Ovary (tissue), 9 donors: ENCODE results near the gene CSTPP1. TPM values are rescaled to one million over a fixed set of nuclear protein-coding genes. Genes with fewer than 3 reads are reported as not detected.
"Not testable (repeated sequence)": the region's sequence is repeated elsewhere in the genome, so short reads cannot be mapped to it uniquely, and the experiment has no call there.

Source experiments
- DNase-seq, 5 donors: peaks; one replicate each; pipeline ENCODE4 v3.0.0-alpha.2; 2019 to 2020
- H3K27ac ChIP-seq, 2 donors: fragments of 200-600 bp; one replicate each; pipeline versions ENCODE4 v1.5.1 to v1.8.0; 2019 to 2022
- H3K27me3 ChIP-seq: fragments of 200-600 bp; one replicate; pipeline ENCODE4 v1.8.0; 2022
- H3K36me3 ChIP-seq: fragments of 200-600 bp; sonication (generic); one replicate; pipeline ENCODE4 v1.5.1; 2019
- H3K4me1 ChIP-seq: one replicate; pipeline ENCODE4 v1.8.1; 2013; ENCODE audit warnings: mild to moderate bottlenecking, moderate library complexity; ENCODE audit not compliant: insufficient read depth
- H3K4me3 ChIP-seq: fragments of 200-600 bp; sonication (generic); one replicate; pipeline ENCODE4 v1.5.1; 2017
- H3K9me3 ChIP-seq, 2 donors: fragments of 200-600 bp in 1 of 2; sonication (generic) in 1 of 2; one replicate each; pipeline versions ENCODE4 v1.5.1 to v1.8.1; 2013 to 2019; ENCODE audit warnings: mild to moderate bottlenecking in 1 of 2, moderate library complexity in 1 of 2
- EP300 ChIP-seq: sonication (generic); formaldehyde crosslinking; IDR thresholded peaks from one replicate; pipeline ENCODE4 v1.6.1; 2017; ENCODE audit warnings: antibody characterized with exemption
- POLR2A ChIP-seq: fragments of 450-650 bp; IDR thresholded peaks from one replicate; pipeline ENCODE4 v1.6.1; 2017; ENCODE audit warnings: antibody characterized with exemption, mild to moderate bottlenecking, moderate library complexity
- WGBS, 3 donors: extraction: QIAGEN DNeasy Blood & Tissue Kit in 1 of 3; methylation state at CpG; one replicate each; pipeline versions ENCODE4 v1.1.5 to v1.1.7; 2013 to 2017; 5-methylcytosine and 5-hydroxymethylcytosine counted together
- intact Hi-C, 4 donors: fragments of 100-400 bp; cut with DNase I; formaldehyde crosslinking; loops; one replicate each; pipeline versions ENCODE4 v1.11.0 to v1.15.1; 2022 to 2023
- polyA plus RNA-seq, 2 donors: library from polyadenylated mRNA; stranded (reverse); fragments of 200-250 nt in 1 of 2; fragments of 350-450 nt in 1 of 2; fragmentation: Illumina TruSeq in 1 of 2; extraction: RNeasy Lipid Tissue Mini Kit (QIAGEN cat#74804) in 1 of 2; gene quantifications; one replicate each; pipeline ENCODE4 v1.2.3, GENCODE V29; 2013 to 2014
- total RNA-seq, 7 donors: library from RNA; depleted of rRNA in 2 of 7; stranded (reverse); fragments of >200 nt in 2 of 7; fragmentation: NEBNext Ultra II Directional in 3 of 7; extraction: Animal tissue kit (Norgen Biotek cat#: 25700) in 3 of 7; gene quantifications; one replicate each; pipeline versions ENCODE4 v1.1.0 to v1.2.4, GENCODE V29; 2016 to 2023
- TF ChIP-seq, protein P1 (sequence below), 3 donors: fragments of 450-650 bp in 2 of 3; fragments of 200-600 bp in 1 of 3; IDR thresholded peaks; one replicate each; pipeline versions ENCODE4 v1.5.1 to v1.8.0; 2016 to 2022; ENCODE audit warnings: antibody characterized with exemption in 3 of 3, mild to moderate bottlenecking in 1 of 3
- donor health status: DM: no; HTN: no; CAD: no; lungs with moderate emphysema.
- donor health status: DM: no; HTN: no; CAD: no.
- donor health status: Bipolar disorder and iron deficiency.
- donor health status: DM: yes; HTN: yes; CAD: no.
- donor health status: DM: no; HTN: no; CAD: no.
- donor health status: DM: yes; HTN: yes; CAD: no.

Gene CSTPP1
- total and polyA plus RNA-seq, 9 donors = 20.3 to 42.6 (median 25.6) TPM

DNA sequence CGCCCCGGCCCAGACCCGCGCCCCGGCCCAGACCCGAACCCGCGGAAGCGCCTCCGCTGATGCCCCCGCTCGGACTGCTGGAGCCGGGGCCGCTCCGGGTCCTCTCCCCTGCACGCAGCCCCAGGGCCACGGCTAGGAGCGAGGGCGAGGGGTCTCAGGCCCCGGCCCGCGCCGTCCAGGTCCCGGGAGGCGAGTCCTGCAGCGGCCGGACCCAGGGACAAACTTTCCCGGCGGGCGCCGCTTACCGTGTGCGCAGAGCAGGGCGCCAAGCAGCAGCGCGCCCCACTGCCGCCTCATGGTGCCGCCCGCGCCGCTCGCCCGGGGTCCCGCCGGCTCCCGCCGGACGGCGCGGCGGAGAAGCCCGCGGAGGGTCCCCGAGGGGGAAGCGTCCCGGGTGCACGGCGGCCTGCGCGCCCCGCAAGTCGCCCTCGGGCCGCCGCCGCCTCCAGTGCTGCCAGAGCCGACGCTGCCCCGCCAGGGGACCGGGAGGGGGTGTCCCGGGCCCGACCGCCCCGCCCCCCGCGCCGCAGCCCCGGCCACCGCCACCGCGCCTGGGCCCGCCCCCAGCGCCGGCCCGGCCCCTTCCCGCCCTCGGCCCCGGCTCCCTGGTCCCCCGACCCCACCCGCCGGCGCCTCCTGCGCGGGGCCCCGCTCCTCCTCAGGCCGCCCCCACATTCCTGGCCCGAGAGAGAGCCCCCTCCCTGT is 18.3 kb upstream of the CSTPP1 start, which contains the start of gene LRP4:
LRP4 (minus strand) TSS at position 468 of the 705 bp plus-strand sequence; CDS start at position 297, 171 bp downstream.
- Histone ChIP-seq H3K4me3 (peak within 1 kb of the TSS; percentile 77), H3K4me1 (no peaks in the 10 kb centered on the region), H3K27me3 (no peaks in the 10 kb centered on the region), H3K27ac (peak within 1 kb of the TSS; percentile 23 to 56), H3K9me3 (no peaks in the 10 kb centered on the region), H3K36me3 (no peaks in the 10 kb centered on the region)
- intact Hi-C loops = no loop called here
- 0 to 2% (median 0%) methylated on average over 18 to 97 of the region's 97 CpGs for WGBS, 3 donors
- TF ChIP-seq POLR2A (no peak), EP300 (no peak)
- TF ChIP-seq, protein P1, sequence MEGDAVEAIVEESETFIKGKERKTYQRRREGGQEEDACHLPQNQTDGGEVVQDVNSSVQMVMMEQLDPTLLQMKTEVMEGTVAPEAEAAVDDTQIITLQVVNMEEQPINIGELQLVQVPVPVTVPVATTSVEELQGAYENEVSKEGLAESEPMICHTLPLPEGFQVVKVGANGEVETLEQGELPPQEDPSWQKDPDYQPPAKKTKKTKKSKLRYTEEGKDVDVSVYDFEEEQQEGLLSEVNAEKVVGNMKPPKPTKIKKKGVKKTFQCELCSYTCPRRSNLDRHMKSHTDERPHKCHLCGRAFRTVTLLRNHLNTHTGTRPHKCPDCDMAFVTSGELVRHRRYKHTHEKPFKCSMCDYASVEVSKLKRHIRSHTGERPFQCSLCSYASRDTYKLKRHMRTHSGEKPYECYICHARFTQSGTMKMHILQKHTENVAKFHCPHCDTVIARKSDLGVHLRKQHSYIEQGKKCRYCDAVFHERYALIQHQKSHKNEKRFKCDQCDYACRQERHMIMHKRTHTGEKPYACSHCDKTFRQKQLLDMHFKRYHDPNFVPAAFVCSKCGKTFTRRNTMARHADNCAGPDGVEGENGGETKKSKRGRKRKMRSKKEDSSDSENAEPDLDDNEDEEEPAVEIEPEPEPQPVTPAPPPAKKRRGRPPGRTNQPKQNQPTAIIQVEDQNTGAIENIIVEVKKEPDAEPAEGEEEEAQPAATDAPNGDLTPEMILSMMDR (IDR thresholded peaks at IDR 0.05) = no peak
- DNase-seq = peak; percentile 59 to 70 (median 66)

DNA sequence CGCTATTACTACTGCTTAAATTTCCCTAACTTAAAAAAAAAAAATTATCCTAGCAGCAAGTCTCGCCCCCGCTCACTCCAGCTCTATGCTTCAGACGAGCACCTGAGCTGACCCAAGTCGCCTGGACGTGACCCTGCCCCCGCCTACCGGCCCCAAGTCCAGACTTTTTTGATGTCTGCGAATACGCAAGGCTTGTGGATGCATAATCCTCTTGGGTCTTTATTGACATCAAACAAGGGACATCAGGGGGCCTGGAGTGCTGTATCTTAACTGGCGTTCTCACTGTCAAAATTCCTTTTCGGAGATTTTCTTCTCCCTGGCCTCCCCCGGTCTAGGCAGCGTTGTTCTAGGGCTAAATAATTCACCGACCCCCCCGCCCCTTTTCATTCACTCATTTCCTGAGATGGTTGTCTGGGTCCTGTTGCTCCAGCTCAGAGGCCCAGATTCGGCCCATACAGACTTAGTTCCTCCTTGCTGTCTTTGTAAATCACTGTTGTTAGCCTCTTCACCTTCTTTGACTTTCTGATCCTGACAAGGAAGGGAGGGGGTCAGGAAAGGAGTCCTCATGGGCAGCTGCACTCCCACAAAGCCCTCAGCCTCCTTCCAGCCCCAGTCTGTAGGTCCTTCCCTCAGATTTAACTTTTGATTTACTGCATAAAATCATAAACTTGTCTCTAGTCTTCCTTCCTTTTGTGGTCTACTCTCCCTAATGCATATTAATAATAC is 17.6 kb upstream of the CSTPP1 start:
- Histone ChIP-seq H3K27me3 (no peaks in the 10 kb centered on the region), H3K4me1 (no peaks in the 10 kb centered on the region), H3K4me3 (peak overlapping the region; percentile 77), H3K36me3 (no peaks in the 10 kb centered on the region), H3K27ac (no peak overlapping the region), H3K9me3 (no peaks in the 10 kb centered on the region)
- no peak for DNase-seq
- 18 to 21% (median 20%) methylated on average over 17 of the region's 17 CpGs for WGBS, 3 donors
- TF ChIP-seq EP300 = no peak
- TF ChIP-seq POLR2A = no peak
- TF ChIP-seq, protein P1 (IDR thresholded peaks at IDR 0.05) = no peak
- intact Hi-C loops = no loop called here

DNA sequence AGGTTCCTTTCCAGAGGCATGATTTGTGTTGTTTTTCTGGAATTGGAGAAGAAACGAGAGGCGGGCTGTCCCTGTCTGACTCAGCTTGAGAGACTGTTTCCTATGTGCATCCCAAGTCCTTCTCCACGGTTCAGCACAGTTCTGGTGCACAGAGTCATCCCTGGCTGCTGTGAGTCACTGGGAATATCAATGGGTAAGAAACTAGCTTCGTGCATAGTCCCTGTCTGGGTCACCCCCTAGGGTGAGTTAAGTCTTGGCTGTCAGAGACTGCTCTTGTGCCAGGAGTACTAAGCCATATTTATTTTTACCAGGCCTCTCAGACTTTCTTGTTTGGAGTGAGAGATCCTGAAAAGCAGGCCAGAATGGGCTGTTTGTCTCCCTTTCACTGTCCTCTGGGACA is 15.8 kb upstream of the CSTPP1 start:
- H3K27ac ChIP-seq = peak overlapping the region in 1 of 2 donors; percentile 12
- intact Hi-C loops = no loop called here
- H3K4me3 ChIP-seq = no peak overlapping the region
- no peaks in the 10 kb centered on the region for H3K27me3 ChIP-seq
- no peak for TF ChIP-seq EP300
- TF ChIP-seq, protein P1 (IDR thresholded peaks at IDR 0.05) = no peak
- TF ChIP-seq POLR2A = no peak
- H3K36me3 ChIP-seq = no peaks in the 10 kb centered on the region
- DNase-seq = peak in 1 of 5 donors; percentile 39
- H3K4me1 ChIP-seq = no peaks in the 10 kb centered on the region
- H3K9me3 ChIP-seq = no peaks in the 10 kb centered on the region
- 19 to 34% (median 31%) methylated on average over 4 of the region's 4 CpGs for WGBS, 3 donors

DNA sequence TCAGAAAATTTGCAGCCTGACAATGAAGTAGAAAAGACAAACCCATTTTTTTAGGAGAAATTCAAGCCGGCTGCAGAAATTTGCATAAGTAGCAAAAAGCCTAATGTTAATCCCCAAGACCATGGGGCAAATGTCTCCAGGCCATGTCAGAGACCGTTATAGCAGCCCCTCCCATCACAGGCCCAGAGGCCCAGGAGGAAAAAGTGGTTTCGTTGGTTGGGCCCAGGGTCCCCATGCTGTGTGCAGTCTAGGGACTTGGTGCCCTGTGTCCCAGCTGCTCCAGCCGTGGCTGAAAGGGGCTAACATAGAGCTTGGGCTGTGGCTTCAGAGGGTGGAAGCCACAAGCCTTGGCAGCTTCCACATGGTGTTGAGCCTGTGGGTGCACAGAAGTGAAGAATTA is 8.6 kb upstream of the CSTPP1 start:
- WGBS, 3 donors = 80 to 87% (median 86%) methylated on average over 4 of the region's 4 CpGs
- DNase-seq, H3K27ac ChIP-seq, H3K27me3 ChIP-seq, intact Hi-C loops, H3K36me3 ChIP-seq, H3K4me1 ChIP-seq, H3K9me3 ChIP-seq, H3K4me3 ChIP-seq: not testable (repeated sequence)

DNA sequence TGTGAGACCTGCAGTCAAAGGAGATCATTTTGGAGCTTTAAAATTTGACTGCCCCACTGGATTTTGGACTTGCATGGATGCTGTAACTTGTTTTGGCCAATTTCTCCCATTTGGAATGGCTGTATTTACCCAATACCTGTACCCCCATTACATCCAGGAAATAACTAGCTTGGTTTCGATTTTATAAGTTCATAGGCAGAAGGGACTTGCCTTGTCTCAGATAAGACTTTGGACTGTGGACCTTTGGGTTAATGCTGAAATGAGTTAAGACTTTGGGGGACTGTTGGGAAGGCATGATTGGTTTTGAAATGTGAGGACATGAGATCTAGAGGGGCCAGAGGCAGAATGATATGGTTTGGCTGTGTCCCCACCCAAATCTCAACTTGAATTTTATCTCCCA is 7.9 kb upstream of the CSTPP1 start:
- H3K4me3 ChIP-seq, H3K27me3 ChIP-seq, H3K36me3 ChIP-seq, H3K4me1 ChIP-seq, H3K27ac ChIP-seq, intact Hi-C loops, DNase-seq, H3K9me3 ChIP-seq: not testable (repeated sequence)
- 65 to 88% (median 71%) methylated on average over 1 of the region's 1 CpG for WGBS, 3 donors
